Naive thymus-derived CD4-positive, alpha-beta T cell (primary cell): Measurements from ENCODE around the gene AOAH. TPM values are rescaled to one million over a fixed set of nuclear protein-coding genes. Genes with fewer than 3 reads are reported as not detected.

ENCODE experiments used
- ATAC-seq: fragments of 150-1000 bp; cut with Tn5 transposase; 2 replicates; pipeline ENCODE4 v1.10.0; 2021; ENCODE audit warnings: mild to moderate bottlenecking, moderate library complexity
- CTCF ChIA-PET: fragments of 350-600 bp; sonication (Branson Sonifier 250); formaldehyde crosslinking; loops from one replicate; lab custom pipeline; 2021; ENCODE audit warnings: antibody characterized with exemption; lab: Charles Lee
- POLR2A ChIA-PET: fragments of 350-600 bp; sonication (Branson Sonifier 250); formaldehyde crosslinking; loops from one replicate; lab custom pipeline; 2021; ENCODE audit warnings: antibody characterized with exemption, inconsistent platforms; lab: Charles Lee
- DNase-seq, 9 donors: peaks; one replicate each; pipeline versions ENCODE4 v3.0.0 to v3.0.0-alpha.2; 2020 to 2022; ENCODE audit warnings: mixed read lengths in 1 of 9
- H3K27ac ChIP-seq: one replicate; pipeline ENCODE4 v1.7.0; 2013; ENCODE audit warnings: mild to moderate bottlenecking, low read depth, low read length, moderate library complexity
- H3K27me3 ChIP-seq, 2 donors: one replicate each; pipeline ENCODE4 v1.7.0; 2013; ENCODE audit warnings: low read length in 2 of 2, mild to moderate bottlenecking in 2 of 2, moderate library complexity in 2 of 2; ENCODE audit not compliant: control insufficient read depth in 2 of 2, insufficient read depth in 2 of 2
- H3K36me3 ChIP-seq, 3 experiments: 1 replicate in 2 of 3; 2 replicates in 1 of 3; pipeline ENCODE4 v1.7.0; 2013; ENCODE audit warnings: low read length in 3 of 3, mild to moderate bottlenecking in 3 of 3, moderate library complexity in 1 of 3; ENCODE audit not compliant: insufficient read depth in 3 of 3, control insufficient read depth in 2 of 3
- H3K4me1 ChIP-seq, 2 donors: one replicate each; pipeline ENCODE4 v1.7.0; 2013; ENCODE audit warnings: low read length in 2 of 2, mild to moderate bottlenecking in 2 of 2, moderate library complexity in 1 of 2; ENCODE audit not compliant: control insufficient read depth in 2 of 2, insufficient read depth in 2 of 2
- H3K4me3 ChIP-seq: 2 replicates; pipeline ENCODE4 v1.7.0; 2013; ENCODE audit warnings: mild to moderate bottlenecking, low read length
- H3K9me3 ChIP-seq, 3 experiments: 1 replicate in 2 of 3; 2 replicates in 1 of 3; pipeline ENCODE4 v1.7.0; 2013; ENCODE audit warnings: low read length in 3 of 3; ENCODE audit not compliant: control insufficient read depth in 2 of 3
- H3K27ac Mint-ChIP-seq, 9 donors: one replicate each; pipeline ENCODE4 v1.8.0; 2020 to 2022; ENCODE audit warnings: mixed read lengths in 9 of 9, mild to moderate bottlenecking in 8 of 9, moderate library complexity in 5 of 9, inconsistent platforms in 2 of 9
- H3K27me3 Mint-ChIP-seq, 5 donors: one replicate each; pipeline ENCODE4 v1.8.0; 2021 to 2022; ENCODE audit warnings: mixed read lengths in 5 of 5, mild to moderate bottlenecking in 1 of 5
- H3K36me3 Mint-ChIP-seq, 5 donors: one replicate each; pipeline ENCODE4 v1.8.0; 2020 to 2022; ENCODE audit warnings: mixed read lengths in 5 of 5, mild to moderate bottlenecking in 3 of 5, inconsistent platforms in 1 of 5
- H3K4me1 Mint-ChIP-seq, 7 donors: one replicate each; pipeline ENCODE4 v1.8.0; 2020 to 2022; ENCODE audit warnings: mixed read lengths in 7 of 7, mild to moderate bottlenecking in 3 of 7, inconsistent platforms in 1 of 7
- H3K4me3 Mint-ChIP-seq, 10 donors: one replicate each; pipeline ENCODE4 v1.8.0; 2020 to 2022; ENCODE audit warnings: mild to moderate bottlenecking in 10 of 10, mixed read lengths in 10 of 10, moderate library complexity in 6 of 10, inconsistent platforms in 2 of 10
- H3K9me3 Mint-ChIP-seq, 11 donors: one replicate each; pipeline ENCODE4 v1.8.0; 2020 to 2022; ENCODE audit warnings: mixed read lengths in 11 of 11, mild to moderate bottlenecking in 4 of 11, inconsistent platforms in 1 of 11, moderate library complexity in 1 of 11
- intact Hi-C, 2 donors: fragments of 100-400 bp; cut with micrococcal nuclease; formaldehyde crosslinking; loops; one replicate each; pipeline ENCODE4 v1.15.1; 2023
- polyA plus RNA-seq, 2 donors: library from polyadenylated mRNA; unstranded; fragments of 300-500 nt; fragmentation: Illumina TruSeq; gene quantifications; one replicate each; pipeline ENCODE4 v1.2.3, GENCODE V29; 2021
- total RNA-seq, 6 experiments: library from RNA in 5 of 6; stranded (reverse) in 5 of 6; gene quantifications; 1 replicate in 5 of 6; 2 replicates in 1 of 6; pipeline ENCODE4 v1.2.3 and lab custom pipeline; 2021 to 2026

AOAH gene
- total and polyA plus RNA-seq, 7 experiments from 2014 or later = 6.3 to 127 (median 15.5) TPM

DNA sequence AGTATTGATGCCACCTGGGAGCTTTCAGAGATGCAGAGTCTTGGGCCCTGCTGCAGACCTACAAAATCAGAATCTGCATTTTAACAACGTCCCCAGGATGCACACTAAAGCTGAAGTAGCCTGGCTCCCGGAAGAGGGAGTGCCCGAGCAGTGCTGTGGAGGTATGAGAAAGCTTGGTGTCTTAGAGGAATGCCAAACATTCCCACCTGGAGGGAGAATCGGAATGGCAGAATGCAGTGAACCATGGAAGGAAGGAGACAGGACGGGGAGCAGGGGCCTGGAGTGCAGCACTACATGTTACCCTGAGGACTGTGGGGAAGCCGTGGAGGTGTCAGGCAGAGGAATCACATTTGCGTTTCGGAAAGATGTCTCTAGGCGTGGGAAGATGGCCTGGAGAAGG lies 90.9 kb downstream of the AOAH start:
- Histone ChIP-seq H3K27ac (no peak overlapping the region), H3K36me3 (peaks cover 0 to 29% (median 6%) of the 10 kb centered on the region in 3 experiments), H3K4me3 (no peak overlapping the region), H3K9me3 (no peaks in the 10 kb centered on the region), H3K4me1 (peaks cover 13 to 28% of the 10 kb centered on the region in 2 donors), H3K27me3 (no peaks in the 10 kb centered on the region)
- Mint-ChIP-seq H3K36me3 (peaks cover 5 to 49% (median 32%) of the 10 kb centered on the region in 5 donors), H3K9me3 (no peaks in the 10 kb centered on the region), H3K4me3 (no peak overlapping the region), H3K4me1 (peaks cover 16 to 52% (median 40%) of the 10 kb centered on the region in 7 donors), H3K27ac (peak overlapping the region in 6 of 9 donors; percentile 6 to 88 (median 55)), H3K27me3 (no peaks in the 10 kb centered on the region)
- no peak for ATAC-seq
- intact Hi-C loops = loop anchor here in 1 of 2 donors (10.0 kb wide), 1 partner anchor 811 kb away; the partner anchor contains the start of gene ELMO1
- no peak for DNase-seq
- ChIA-PET POLR2A (interaction anchor here (0.9 to 1.4 kb wide), 2 partner anchors 14 to 22 kb away, joined by 3 read pairs; no protein-coding TSS in a partner anchor), CTCF (no interaction called here)

DNA sequence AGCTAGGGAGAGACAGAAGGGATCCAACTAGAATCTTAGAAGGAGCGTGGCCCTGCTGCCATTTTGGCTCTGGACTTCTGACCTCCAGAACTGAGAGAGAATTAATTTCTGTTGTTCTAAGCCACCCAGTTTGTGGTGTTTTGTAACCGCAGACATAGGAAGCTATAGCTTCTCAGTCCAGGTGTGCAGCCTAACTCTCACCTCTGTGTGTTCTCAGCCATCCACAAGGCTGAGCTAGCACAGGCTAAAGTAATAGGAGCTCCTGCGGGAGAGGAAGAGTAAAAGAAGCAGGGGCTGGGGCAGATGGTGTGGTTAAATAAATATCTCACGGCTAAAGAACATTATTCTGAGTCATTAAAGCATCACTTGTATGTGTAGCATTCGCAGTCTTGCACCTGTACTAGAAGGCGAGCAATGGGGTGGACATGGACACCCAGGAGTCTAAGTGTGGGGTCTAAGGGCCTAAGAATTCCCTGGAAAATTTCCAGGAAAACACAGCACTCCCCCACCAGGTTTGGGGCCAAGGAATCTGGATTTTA lies 94.1 kb downstream of the AOAH start:
- peaks cover 5 to 66% (median 49%) of the 10 kb centered on the region in 5 donors for H3K36me3 Mint-ChIP-seq
- no peaks in the 10 kb centered on the region for H3K27me3 Mint-ChIP-seq
- H3K27me3 ChIP-seq = no peaks in the 10 kb centered on the region
- ChIA-PET CTCF (interaction anchor here (1.1 kb wide), 1 partner anchor 10 kb away, joined by 3 read pairs; no protein-coding TSS in a partner anchor), POLR2A (interaction anchor here (1.2 kb wide), 1 partner anchor 11 kb away, joined by 3 read pairs; no protein-coding TSS in a partner anchor)
- no peak for ATAC-seq
- H3K4me3 ChIP-seq = no peak overlapping the region
- no peak overlapping the region for H3K4me3 Mint-ChIP-seq
- no peaks in the 10 kb centered on the region for H3K9me3 Mint-ChIP-seq
- H3K4me1 Mint-ChIP-seq = peaks cover 4 to 30% (median 20%) of the 10 kb centered on the region in 7 donors
- H3K4me1 ChIP-seq = no peaks in the 10 kb centered on the region
- H3K9me3 ChIP-seq = no peaks in the 10 kb centered on the region
- H3K36me3 ChIP-seq = peaks cover 0 to 16% (median 6%) of the 10 kb centered on the region in 3 experiments
- intact Hi-C loops = loop anchor here in 1 of 2 donors (10.0 kb wide), 1 partner anchor 815 kb away; the partner anchor contains the start of gene ELMO1
- no peak for DNase-seq
- peak overlapping the region in 2 of 9 donors; percentile 38 to 49 for H3K27ac Mint-ChIP-seq
- no peak overlapping the region for H3K27ac ChIP-seq

DNA sequence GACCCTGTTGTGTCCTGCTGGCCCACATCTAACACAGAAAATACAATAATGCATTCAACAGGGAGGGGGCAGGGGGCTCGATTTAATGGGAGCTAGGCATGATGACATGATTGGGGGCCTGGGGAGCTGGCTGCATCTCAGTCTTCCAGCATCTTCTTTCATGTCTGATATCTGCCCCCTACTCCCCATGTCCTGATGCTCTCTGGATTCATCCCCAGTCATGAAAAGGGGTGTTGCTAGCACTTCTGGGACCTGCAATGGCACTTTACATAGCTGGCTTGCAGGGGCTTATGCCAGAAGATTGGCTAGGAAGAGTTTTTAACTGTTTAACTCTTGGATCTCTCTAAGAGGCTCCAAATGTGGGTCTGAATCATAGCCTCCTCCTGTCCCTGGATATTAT lies 94.9 kb downstream of the AOAH start:
- Mint-ChIP-seq H3K4me1 (peaks cover 7 to 35% (median 21%) of the 10 kb centered on the region in 7 donors), H3K4me3 (no peak overlapping the region), H3K9me3 (peaks cover 0 to 1% (median 0%) of the 10 kb centered on the region in 11 donors), H3K27ac (peak overlapping the region in 1 of 9 donors; percentile 38), H3K36me3 (peaks cover 5 to 69% (median 49%) of the 10 kb centered on the region in 5 donors), H3K27me3 (no peaks in the 10 kb centered on the region)
- ATAC-seq (no peak), DNase-seq (no peak)
- Histone ChIP-seq H3K9me3 (no peaks in the 10 kb centered on the region), H3K27me3 (no peaks in the 10 kb centered on the region), H3K4me1 (no peaks in the 10 kb centered on the region), H3K36me3 (peaks cover 0 to 16% (median 6%) of the 10 kb centered on the region in 3 experiments), H3K27ac (no peak overlapping the region), H3K4me3 (no peak overlapping the region)
- intact Hi-C loops = no loop called here
- CTCF ChIA-PET = no interaction called here
- POLR2A ChIA-PET = no interaction called here

DNA sequence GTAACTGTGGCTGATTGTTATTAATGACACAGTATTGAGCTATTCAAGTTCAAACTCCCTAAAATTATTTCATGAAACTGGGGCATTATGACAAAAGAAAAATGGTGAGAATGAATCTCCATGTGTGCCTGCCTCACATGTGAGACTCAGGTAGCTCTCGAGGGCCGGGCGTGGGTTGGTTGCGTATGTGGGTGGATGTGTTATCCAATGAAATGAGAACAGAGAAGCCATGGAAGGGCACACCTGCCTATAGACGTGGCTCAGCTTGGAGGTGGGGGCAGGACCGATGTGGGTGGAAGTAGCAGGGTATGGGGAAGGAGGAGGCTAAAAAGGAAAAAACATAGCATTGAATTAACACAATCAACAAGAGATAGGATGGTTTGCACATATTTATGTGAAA lies 96.5 kb downstream of the AOAH start:
- no peaks in the 10 kb centered on the region for H3K27me3 ChIP-seq

DNA sequence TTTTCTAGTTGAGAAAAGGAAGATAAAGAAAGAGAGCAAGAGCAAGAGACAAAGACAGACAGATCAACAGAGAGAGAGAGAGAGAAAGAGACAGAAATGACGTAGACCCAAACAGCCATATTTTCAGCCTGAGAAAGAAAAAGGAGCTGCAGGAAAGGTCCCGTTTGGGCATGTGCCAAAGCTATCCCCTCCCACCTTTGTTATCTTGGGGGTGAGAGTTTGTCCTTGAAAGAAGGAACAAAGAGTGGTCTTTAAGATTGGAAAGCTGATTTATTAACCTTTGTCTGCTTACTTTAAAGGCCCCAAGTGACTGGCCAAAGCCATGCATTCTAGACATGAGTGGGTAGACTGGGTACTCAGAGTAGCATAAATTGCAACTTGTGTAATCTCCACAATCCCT lies 98.2 kb downstream of the AOAH start:
- Mint-ChIP-seq H3K4me1 (peaks cover 21 to 53% (median 40%) of the 10 kb centered on the region in 7 donors), H3K27ac (peak overlapping the region in 2 of 9 donors; percentile 30 to 69), H3K9me3 (peaks cover 0 to 1% (median 0%) of the 10 kb centered on the region in 11 donors), H3K4me3 (no peak overlapping the region), H3K27me3 (no peaks in the 10 kb centered on the region), H3K36me3 (peaks cover 5 to 71% (median 57%) of the 10 kb centered on the region in 5 donors)
- intact Hi-C loops = no loop called here
- Histone ChIP-seq H3K36me3 (peaks cover 0 to 15% (median 6%) of the 10 kb centered on the region in 3 experiments), H3K27me3 (no peaks in the 10 kb centered on the region), H3K27ac (no peak overlapping the region), H3K4me3 (no peak overlapping the region), H3K9me3 (no peaks in the 10 kb centered on the region), H3K4me1 (peaks cover 0 to 6% of the 10 kb centered on the region in 2 donors)
- no peak for ATAC-seq
- POLR2A ChIA-PET = interaction anchor here (0.9 to 1.0 kb wide), 2 partner anchors 10 to 14 kb away, joined by 3 read pairs; no protein-coding TSS in a partner anchor
- CTCF ChIA-PET = interaction anchor here (1.1 kb wide), 1 partner anchor 14 kb away, joined by 3 read pairs; no protein-coding TSS in a partner anchor
- DNase-seq = no peak

More for the DNA sequence above, 96.5 kb downstream of the AOAH start:
- CTCF ChIA-PET = interaction anchor here (1.2 kb wide), 1 partner anchor 42 kb away, joined by 3 read pairs; no protein-coding TSS in a partner anchor
- no peaks in the 10 kb centered on the region for H3K4me1 ChIP-seq
- no peak overlapping the region for H3K4me3 ChIP-seq
- no peak for ATAC-seq
- peaks cover 5 to 71% (median 56%) of the 10 kb centered on the region in 5 donors for H3K36me3 Mint-ChIP-seq
- DNase-seq = no peak
- H3K36me3 ChIP-seq = peaks cover 0 to 16% (median 6%) of the 10 kb centered on the region in 3 experiments
- H3K27me3 Mint-ChIP-seq = no peaks in the 10 kb centered on the region
- H3K9me3 ChIP-seq = no peaks in the 10 kb centered on the region
- no peak overlapping the region for H3K4me3 Mint-ChIP-seq
- intact Hi-C loops = no loop called here
- peaks cover 14 to 49% (median 27%) of the 10 kb centered on the region in 7 donors for H3K4me1 Mint-ChIP-seq
- POLR2A ChIA-PET = no interaction called here
- peaks cover 0 to 1% (median 0%) of the 10 kb centered on the region in 11 donors for H3K9me3 Mint-ChIP-seq
- H3K27ac ChIP-seq = no peak overlapping the region
- peak overlapping the region in 3 of 9 donors; percentile 3 to 77 (median 9) for H3K27ac Mint-ChIP-seq

DNA sequence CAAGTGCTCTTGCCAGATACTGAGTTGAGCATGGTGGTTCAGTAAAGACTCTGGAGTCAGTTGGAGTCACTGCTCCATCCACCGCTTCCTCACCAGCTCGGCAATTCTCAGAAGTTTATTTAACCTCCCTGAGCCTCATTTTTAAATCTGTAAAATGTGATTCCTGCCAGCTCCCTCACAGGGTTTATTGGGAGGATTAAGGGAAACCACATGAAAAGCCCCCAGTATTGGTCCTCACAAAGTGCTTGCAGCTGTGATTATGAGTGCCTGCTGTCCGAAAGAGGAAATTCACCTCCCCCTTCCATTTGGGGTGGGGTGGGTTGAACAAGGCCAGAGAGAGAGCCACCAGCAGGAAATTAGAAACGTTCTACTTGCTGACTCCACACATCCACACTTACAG lies 99.0 kb downstream of the AOAH start:
- CTCF ChIA-PET = no interaction called here
- H3K36me3 ChIP-seq = peaks cover 0 to 18% (median 6%) of the 10 kb centered on the region in 3 experiments
- peaks cover 0 to 6% of the 10 kb centered on the region in 2 donors for H3K4me1 ChIP-seq
- POLR2A ChIA-PET = no interaction called here
- H3K4me3 Mint-ChIP-seq = peak overlapping the region in 1 of 10 donors; percentile 0
- H3K9me3 ChIP-seq = no peaks in the 10 kb centered on the region
- H3K36me3 Mint-ChIP-seq = peaks cover 5 to 68% (median 55%) of the 10 kb centered on the region in 5 donors
- peaks cover 21 to 57% (median 40%) of the 10 kb centered on the region in 7 donors for H3K4me1 Mint-ChIP-seq
- H3K9me3 Mint-ChIP-seq = peaks cover 0 to 1% (median 0%) of the 10 kb centered on the region in 11 donors
- no peak for DNase-seq
- intact Hi-C loops = loop anchor here in 1 of 2 donors (2.0 kb wide), 1 partner anchor 14 kb away; no protein-coding TSS in a partner anchor
- H3K27me3 ChIP-seq = no peaks in the 10 kb centered on the region
- no peak overlapping the region for H3K27ac ChIP-seq
- no peak for ATAC-seq
- no peak overlapping the region for H3K4me3 ChIP-seq
- H3K27me3 Mint-ChIP-seq = no peaks in the 10 kb centered on the region
- H3K27ac Mint-ChIP-seq = peak overlapping the region in 3 of 9 donors; percentile 8 to 84 (median 69)
